Bronchial epithelial cell (primary cell): ENCODE measurements around the gene SUSD1. TPM values are rescaled to one million over a fixed set of nuclear protein-coding genes. Genes with fewer than 3 reads are reported as not detected.

Experiments
- DNase-seq: peaks from one replicate; pipeline ENCODE4 v3.0.0-alpha.2; 2010; ENCODE audit warnings: low read depth
- FAIRE-seq: peaks from 2 replicates; lab custom pipeline; 2011; peaks lifted over from hg19 to GRCh38; lab: Jason Lieb, UNC
- H3K27me3 ChIP-seq: 2 replicates; pipeline ENCODE4 v1.5.1; 2011; ENCODE audit warnings: low read length; ENCODE audit not compliant: control insufficient read depth, insufficient read depth
- H3K36me3 ChIP-seq: 2 replicates; pipeline ENCODE4 v1.5.1; 2011; ENCODE audit warnings: low read length; ENCODE audit not compliant: control insufficient read depth, insufficient read depth
- H3K4me3 ChIP-seq: 2 replicates; pipeline ENCODE4 v1.5.1; 2011; ENCODE audit warnings: mild to moderate bottlenecking, low read depth, low read length, control low read depth
- CTCF ChIP-seq: IDR thresholded peaks from 2 replicates; pipeline ENCODE4 v1.5.1; 2011; ENCODE audit warnings: mild to moderate bottlenecking, moderate library complexity, low read length, control low read depth, inconsistent platforms; ENCODE audit not compliant: insufficient read depth, severe bottlenecking
- total RNA-seq: library from RNA; depleted of rRNA; stranded (reverse); fragments of >200 nt; gene quantifications from 2 replicates; pipeline ENCODE4 v1.2.1, GENCODE V29; 2014

Gene SUSD1
- total RNA-seq, 1 donor from 2014 or later: 9.0 TPM

GRCh38 chr9:112056996-112057395, 118.1 kb downstream of the SUSD1 start:
- no peak for TF ChIP-seq CTCF
- FAIRE-seq (no peak), DNase-seq (no peak)
- no peak overlapping the region for H3K4me3 ChIP-seq
- H3K36me3 ChIP-seq: no peaks in the 10 kb centered on the region
- H3K27me3 ChIP-seq: no peaks in the 10 kb centered on the region

- FAIRE-seq (no peak), DNase-seq (no peak)
- no peaks in the 10 kb centered on the region for H3K36me3 ChIP-seq
- no peaks in the 10 kb centered on the region for H3K27me3 ChIP-seq
- H3K4me3 ChIP-seq: no peak overlapping the region
- TF ChIP-seq CTCF: no peak
Observed at GRCh38 chr9:112054916-112055315, 120.2 kb downstream of the SUSD1 start.

- FAIRE-seq: no peak
- no peak overlapping the region for H3K4me3 ChIP-seq
- DNase-seq: no peak
- H3K27me3 ChIP-seq: no peaks in the 10 kb centered on the region
- no peaks in the 10 kb centered on the region for H3K36me3 ChIP-seq
- no peak for TF ChIP-seq CTCF
Observed at GRCh38 chr9:112051812-112052211, 123.3 kb downstream of the SUSD1 start.

- Histone ChIP-seq H3K27me3 (no peaks in the 10 kb centered on the region), H3K4me3 (no peak overlapping the region), H3K36me3 (no peaks in the 10 kb centered on the region)
- TF ChIP-seq CTCF: no peak
- peak; percentile 53 for DNase-seq
- no peak for FAIRE-seq
Observed at GRCh38 chr9:112050544-112051475, 124.3 kb downstream of the SUSD1 start.

- FAIRE-seq: no peak
- TF ChIP-seq CTCF: no peak
- no peaks in the 10 kb centered on the region for H3K27me3 ChIP-seq
- no peak for DNase-seq
- no peaks in the 10 kb centered on the region for H3K36me3 ChIP-seq
- H3K4me3 ChIP-seq: no peak overlapping the region
Observed at GRCh38 chr9:112049811-112050516, 125.1 kb downstream of the SUSD1 start.
